A549 treated with GW870086 at 1 μM for 4 hours (cell line): ENCODE measurements around the gene SPEF2. TPM values are rescaled to one million over a fixed set of nuclear protein-coding genes. Genes with fewer than 3 reads are reported as not detected.

ENCODE experiments used
- total RNA-seq: library from RNA; stranded (reverse); fragments of 200-300 nt; extraction: Qiagen RNA extraction; gene quantifications from 5 replicates; pipeline ENCODE4 v1.2.3, GENCODE V29; 2022; ENCODE audit warnings: low read depth

The SPEF2 gene, protein sequence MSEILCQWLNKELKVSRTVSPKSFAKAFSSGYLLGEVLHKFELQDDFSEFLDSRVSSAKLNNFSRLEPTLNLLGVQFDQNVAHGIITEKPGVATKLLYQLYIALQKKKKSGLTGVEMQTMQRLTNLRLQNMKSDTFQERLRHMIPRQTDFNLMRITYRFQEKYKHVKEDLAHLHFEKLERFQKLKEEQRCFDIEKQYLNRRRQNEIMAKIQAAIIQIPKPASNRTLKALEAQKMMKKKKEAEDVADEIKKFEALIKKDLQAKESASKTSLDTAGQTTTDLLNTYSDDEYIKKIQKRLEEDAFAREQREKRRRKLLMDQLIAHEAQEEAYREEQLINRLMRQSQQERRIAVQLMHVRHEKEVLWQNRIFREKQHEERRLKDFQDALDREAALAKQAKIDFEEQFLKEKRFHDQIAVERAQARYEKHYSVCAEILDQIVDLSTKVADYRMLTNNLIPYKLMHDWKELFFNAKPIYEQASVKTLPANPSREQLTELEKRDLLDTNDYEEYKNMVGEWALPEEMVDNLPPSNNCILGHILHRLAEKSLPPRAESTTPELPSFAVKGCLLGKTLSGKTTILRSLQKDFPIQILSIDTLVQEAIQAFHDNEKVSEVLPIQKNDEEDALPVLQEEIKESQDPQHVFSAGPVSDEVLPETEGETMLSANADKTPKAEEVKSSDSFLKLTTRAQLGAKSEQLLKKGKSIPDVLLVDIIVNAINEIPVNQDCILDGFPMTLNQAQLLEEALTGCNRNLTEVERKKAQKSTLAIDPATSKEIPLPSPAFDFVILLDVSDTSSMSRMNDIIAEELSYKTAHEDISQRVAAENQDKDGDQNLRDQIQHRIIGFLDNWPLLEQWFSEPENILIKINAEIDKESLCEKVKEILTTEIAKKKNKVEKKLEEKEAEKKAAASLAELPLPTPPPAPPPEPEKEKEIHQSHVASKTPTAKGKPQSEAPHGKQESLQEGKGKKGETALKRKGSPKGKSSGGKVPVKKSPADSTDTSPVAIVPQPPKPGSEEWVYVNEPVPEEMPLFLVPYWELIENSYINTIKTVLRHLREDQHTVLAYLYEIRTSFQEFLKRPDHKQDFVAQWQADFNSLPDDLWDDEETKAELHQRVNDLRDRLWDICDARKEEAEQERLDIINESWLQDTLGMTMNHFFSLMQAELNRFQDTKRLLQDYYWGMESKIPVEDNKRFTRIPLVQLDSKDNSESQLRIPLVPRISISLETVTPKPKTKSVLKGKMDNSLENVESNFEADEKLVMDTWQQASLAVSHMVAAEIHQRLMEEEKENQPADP (N-terminal part only)
- total RNA-seq, result 1.7 to 2.4 TPM (median 1.9 TPM) in 5 replicates

GRCh38 chr5:35617435-35618303 lies at the start of gene SPEF2:
TSS of gene SPEF2 (plus strand) at chr5:35617863. CDS start at chr5:35617998, 135 bp downstream.

GRCh38 chr5:35856765-35857351 lies 239.2 kb downstream of the SPEF2 start, which contains the start of gene IL7R:
TSS of gene IL7R (plus strand) at chr5:35856891. CDS start at chr5:35856978, 87 bp downstream.

Other genes with a start within 250 kb of the SPEF2 start
- 0.17 to 0.42 TPM (median 0.29 TPM) in 5 replicates for gene IL7R, start 239.0 kb downstream of the SPEF2 start, total RNA-seq